T-cell (primary cell): ENCODE data around the gene ST3GAL3. TPM values are rescaled to one million over a fixed set of nuclear protein-coding genes. Genes with fewer than 3 reads are reported as not detected.

ENCODE experiments used
- ATAC-seq, 4 experiments: fragments of 200-7000 bp in 3 of 4; fragments of 150-1000 bp in 1 of 4; cut with Tn5 transposase; replicated peaks in 1 of 4; 1 replicate in 3 of 4; 2 replicates in 1 of 4; pipeline ENCODE4 v1.10.0; 2021; ENCODE audit warnings: moderate library complexity in 3 of 4, mild to moderate bottlenecking in 2 of 4, moderate number of reproducible peaks in 1 of 4
- CTCF ChIA-PET, 2 donors: fragments of 300-600 bp; sonication (Branson Sonifier 250); formaldehyde crosslinking; loops; one replicate each; lab custom pipeline; 2022; ENCODE audit warnings: antibody characterized with exemption in 2 of 2; lab: Charles Lee
- POLR2A ChIA-PET, 2 donors: fragments of 300-600 bp; sonication (Branson Sonifier 250); formaldehyde crosslinking; loops; one replicate each; lab custom pipeline; 2022; ENCODE audit warnings: antibody characterized with exemption in 2 of 2; lab: Charles Lee
- DNase-seq, 35 experiments: peaks; one replicate each; pipeline versions ENCODE4 v3.0.0 to v3.0.0-alpha.2; 2013 to 2023
- H3K27ac ChIP-seq: one replicate; pipeline ENCODE4 v1.5.1; 2013; ENCODE audit warnings: low read length
- H3K27me3 ChIP-seq, 2 experiments: replicated peaks in 1 of 2; 1 replicate in 1 of 2; 2 replicates in 1 of 2; pipeline versions ENCODE4 v1.6.1 to v1.7.0; 2013; ENCODE audit warnings: low read length in 1 of 2, mixed read lengths in 1 of 2; ENCODE audit not compliant: control insufficient read depth in 2 of 2, insufficient read depth in 2 of 2; ENCODE audit errors: extremely low read depth in 1 of 2
- H3K36me3 ChIP-seq, 2 donors: 1 replicate in 1 of 2; 2 replicates in 1 of 2; pipeline versions ENCODE4 v1.6.1 to v1.7.0; 2013; ENCODE audit warnings: low read length in 1 of 2; ENCODE audit not compliant: control insufficient read depth in 2 of 2, insufficient read depth in 1 of 2; ENCODE audit errors: extremely low read depth in 1 of 2
- H3K4me1 ChIP-seq, 2 experiments: 1 replicate in 1 of 2; 2 replicates in 1 of 2; pipeline versions ENCODE4 v1.6.1 to v1.7.0; 2013; ENCODE audit warnings: low read length in 2 of 2, mixed read lengths in 1 of 2; ENCODE audit not compliant: insufficient read depth in 2 of 2, control insufficient read depth in 1 of 2; ENCODE audit errors: extremely low read depth in 1 of 2
- H3K4me3 ChIP-seq, 2 donors: 1 replicate in 1 of 2; 2 replicates in 1 of 2; pipeline versions ENCODE4 v1.5.1 to v1.7.0; 2013; ENCODE audit warnings: mild to moderate bottlenecking in 2 of 2, low read length in 1 of 2, moderate library complexity in 1 of 2; ENCODE audit not compliant: control insufficient read depth in 1 of 2; ENCODE audit errors: extremely low read depth in 1 of 2
- H3K9me3 ChIP-seq: 2 replicates; pipeline ENCODE4 v1.7.0; 2013
- H3K27ac Mint-ChIP-seq, 2 donors: one replicate each; pipeline ENCODE4 v1.8.0; 2020 to 2021; ENCODE audit warnings: mild to moderate bottlenecking in 2 of 2, mixed read lengths in 2 of 2
- H3K27me3 Mint-ChIP-seq, 2 donors: one replicate each; pipeline ENCODE4 v1.8.0; 2021 to 2022; ENCODE audit warnings: mixed read lengths in 2 of 2
- H3K36me3 Mint-ChIP-seq: one replicate; pipeline ENCODE4 v1.8.0; 2021; ENCODE audit warnings: mixed read lengths
- H3K4me1 Mint-ChIP-seq, 3 donors: one replicate each; pipeline ENCODE4 v1.8.0; 2020 to 2022; ENCODE audit warnings: mixed read lengths in 3 of 3, mild to moderate bottlenecking in 1 of 3
- H3K4me3 Mint-ChIP-seq, 3 donors: one replicate each; pipeline ENCODE4 v1.8.0; 2020 to 2022; ENCODE audit warnings: mild to moderate bottlenecking in 3 of 3, mixed read lengths in 3 of 3, moderate library complexity in 3 of 3
- H3K9me3 Mint-ChIP-seq, 3 donors: one replicate each; pipeline ENCODE4 v1.8.0; 2020 to 2022; ENCODE audit warnings: mixed read lengths in 3 of 3
- WGBS: methylation state at CpG from one replicate; pipeline ENCODE4 v1.1.5; 2013; ENCODE audit warnings: missing lambda C conversion rate; ENCODE audit not compliant: insufficient coverage; 5-methylcytosine and 5-hydroxymethylcytosine counted together
- total RNA-seq, 35 experiments: library from RNA in 6 of 35; stranded (reverse) in 6 of 35; fragments of 120-200 nt in 1 of 35; gene quantifications; one replicate each; pipeline versions ENCODE4 v1.2.1 to v1.2.4 and lab custom pipeline; 2013 to 2026

The ST3GAL3 gene
- total RNA-seq, 5 donors from 2014 or later (not counting 1 experiment from before 2014, with no cell fraction given) = 21.9 to 29.8 (median 24.4) TPM

- no peaks in the 10 kb centered on the region for H3K4me1 Mint-ChIP-seq
Observed at GRCh38 chr1:43887748-43888147, 180.4 kb downstream of the ST3GAL3 start.

GRCh38 chr1:43890815-43891214 is 183.5 kb downstream of the ST3GAL3 start:
- peaks cover 26% of the 10 kb centered on the region for H3K36me3 Mint-ChIP-seq
- H3K9me3 ChIP-seq = no peaks in the 10 kb centered on the region
- no peak overlapping the region for H3K4me3 ChIP-seq
- no peak overlapping the region for H3K4me3 Mint-ChIP-seq
- H3K4me1 Mint-ChIP-seq = no peaks in the 10 kb centered on the region
- peaks cover 5 to 14% of the 10 kb centered on the region in 2 donors for H3K36me3 ChIP-seq
- CTCF ChIA-PET = no interaction called here
- ATAC-seq (no peak), DNase-seq (no peak)
- POLR2A ChIA-PET = no interaction called here
- H3K27me3 ChIP-seq = no peaks in the 10 kb centered on the region
- no peaks in the 10 kb centered on the region for H3K4me1 ChIP-seq
- H3K27ac ChIP-seq = no peak overlapping the region
- WGBS = 93% methylated on average over 4 of the region's 5 CpGs
- H3K9me3 Mint-ChIP-seq = no peaks in the 10 kb centered on the region
- no peak overlapping the region for H3K27ac Mint-ChIP-seq
- H3K27me3 Mint-ChIP-seq = no peaks in the 10 kb centered on the region

More at GRCh38 chr1:43887748-43888147, 180.4 kb downstream of the ST3GAL3 start:
- POLR2A ChIA-PET = no interaction called here
- CTCF ChIA-PET = no interaction called here
- Mint-ChIP-seq H3K4me3 (no peak overlapping the region), H3K36me3 (peaks cover 7% of the 10 kb centered on the region), H3K27ac (no peak overlapping the region), H3K27me3 (no peaks in the 10 kb centered on the region), H3K9me3 (no peaks in the 10 kb centered on the region)
- H3K27me3 ChIP-seq = no peaks in the 10 kb centered on the region
- DNase-seq (no peak), ATAC-seq (no peak)
- H3K9me3 ChIP-seq = no peaks in the 10 kb centered on the region
- H3K4me1 ChIP-seq = peaks cover 3 to 5% of the 10 kb centered on the region in 2 experiments
- H3K36me3 ChIP-seq = peaks cover 0 to 3% of the 10 kb centered on the region in 2 donors
- no peak overlapping the region for H3K27ac ChIP-seq
- H3K4me3 ChIP-seq = no peak overlapping the region

GRCh38 chr1:43893006-43893405 is 185.7 kb downstream of the ST3GAL3 start:
- H3K27ac Mint-ChIP-seq = no peak overlapping the region
- Histone ChIP-seq H3K27me3 (no peaks in the 10 kb centered on the region), H3K4me1 (no peaks in the 10 kb centered on the region), H3K4me3 (no peak overlapping the region), H3K27ac (no peak overlapping the region), H3K36me3 (peaks cover 15 to 20% of the 10 kb centered on the region in 2 donors), H3K9me3 (no peaks in the 10 kb centered on the region)
- H3K27me3 Mint-ChIP-seq = no peaks in the 10 kb centered on the region
- H3K4me3 Mint-ChIP-seq = no peak overlapping the region
- H3K36me3 Mint-ChIP-seq = peaks cover 36% of the 10 kb centered on the region
- DNase-seq (no peak), ATAC-seq (no peak)
- no peaks in the 10 kb centered on the region for H3K9me3 Mint-ChIP-seq
- H3K4me1 Mint-ChIP-seq = no peaks in the 10 kb centered on the region
- ChIA-PET POLR2A (no interaction called here), CTCF (no interaction called here)
- 80% methylated on average over 1 of the region's 1 CpG for WGBS

GRCh38 chr1:43898981-43899380 is 191.6 kb downstream of the ST3GAL3 start:
- Mint-ChIP-seq H3K4me3 (no peak overlapping the region), H3K27me3 (no peaks in the 10 kb centered on the region), H3K27ac (no peak overlapping the region), H3K36me3 (peaks cover 49% of the 10 kb centered on the region), H3K4me1 (no peaks in the 10 kb centered on the region), H3K9me3 (no peaks in the 10 kb centered on the region)
- H3K9me3 ChIP-seq = no peaks in the 10 kb centered on the region
- H3K4me3 ChIP-seq = no peak overlapping the region
- no peaks in the 10 kb centered on the region for H3K27me3 ChIP-seq
- H3K27ac ChIP-seq = no peak overlapping the region
- peaks cover 24 to 25% of the 10 kb centered on the region in 2 donors for H3K36me3 ChIP-seq
- ChIA-PET POLR2A (no interaction called here), CTCF (no interaction called here)
- WGBS = 96% methylated on average over 12 of the region's 12 CpGs
- no peak for ATAC-seq
- no peaks in the 10 kb centered on the region for H3K4me1 ChIP-seq
- no peak for DNase-seq

- no peak overlapping the region for H3K27ac Mint-ChIP-seq
- no peaks in the 10 kb centered on the region for H3K27me3 Mint-ChIP-seq
- no peaks in the 10 kb centered on the region for H3K9me3 Mint-ChIP-seq
- Histone ChIP-seq H3K4me1 (no peaks in the 10 kb centered on the region), H3K4me3 (no peak overlapping the region), H3K27ac (no peak overlapping the region), H3K36me3 (peaks cover 15 to 20% of the 10 kb centered on the region in 2 donors), H3K27me3 (no peaks in the 10 kb centered on the region), H3K9me3 (no peaks in the 10 kb centered on the region)
- peaks cover 0 to 5% (median 0%) of the 10 kb centered on the region in 3 donors for H3K4me1 Mint-ChIP-seq
- CTCF ChIA-PET = no interaction called here
- peaks cover 38% of the 10 kb centered on the region for H3K36me3 Mint-ChIP-seq
- H3K4me3 Mint-ChIP-seq = no peak overlapping the region
- POLR2A ChIA-PET = no interaction called here
- no CpG with 5 or more reads among the region's 3 CpGs for WGBS
- DNase-seq (no peak), ATAC-seq (no peak)
Observed at GRCh38 chr1:43900386-43900785, 193.1 kb downstream of the ST3GAL3 start.

GRCh38 chr1:43901196-43901961 is 194.0 kb downstream of the ST3GAL3 start:
- ChIA-PET POLR2A (no interaction called here), CTCF (interaction anchor here in 1 of 2 donors (0.6 kb wide), 2 partner anchors 10 to 265 kb away, joined by 4 to 7 read pairs; no protein-coding TSS in a partner anchor)
- peaks cover 13 to 19% of the 10 kb centered on the region in 2 donors for H3K36me3 ChIP-seq
- DNase-seq = no peak
- H3K27ac ChIP-seq = no peak overlapping the region
- H3K36me3 Mint-ChIP-seq = peaks cover 29% of the 10 kb centered on the region
- peaks cover 0 to 7% (median 0%) of the 10 kb centered on the region in 3 donors for H3K4me1 Mint-ChIP-seq
- H3K4me3 ChIP-seq = no peak overlapping the region
- H3K4me1 ChIP-seq = no peaks in the 10 kb centered on the region
- no peak overlapping the region for H3K4me3 Mint-ChIP-seq
- H3K9me3 Mint-ChIP-seq = no peaks in the 10 kb centered on the region
- ATAC-seq = no peak
- H3K27me3 ChIP-seq = no peaks in the 10 kb centered on the region
- no peaks in the 10 kb centered on the region for H3K27me3 Mint-ChIP-seq
- 82% methylated on average over 7 of the region's 7 CpGs for WGBS
- no peaks in the 10 kb centered on the region for H3K9me3 ChIP-seq
- H3K27ac Mint-ChIP-seq = no peak overlapping the region
